DOHH2 (cell line): ENCODE data around the gene IKBKG.

Source experiments
- H3F3A ChIP-seq: fragments of 200-600 bp; sonication (generic), shearing (Covaris generic); 2 replicates; pipeline ENCODE4 v1.6.0; 2016; ENCODE audit warnings: antibody characterized with exemption, mild to moderate bottlenecking; ENCODE audit not compliant: control insufficient read depth, insufficient read depth
- H3K27ac ChIP-seq: fragments of 200-600 bp; sonication (generic); 2 replicates; pipeline ENCODE4 v1.5.1; 2014; ENCODE audit warnings: low read depth, mild to moderate bottlenecking, low read length, moderate library complexity
- H3K27me3 ChIP-seq: fragments of 200-600 bp; sonication (generic); 2 replicates; pipeline ENCODE4 v1.6.1; 2014; ENCODE audit warnings: mild to moderate bottlenecking, low read length, mixed read lengths; ENCODE audit not compliant: control insufficient read depth
- H3K36me3 ChIP-seq: fragments of 200-600 bp; sonication (generic); 2 replicates; pipeline ENCODE4 v1.6.1; 2014; ENCODE audit warnings: mild to moderate bottlenecking, low read length, moderate library complexity, mixed read lengths; ENCODE audit not compliant: control insufficient read depth
- H3K4me1 ChIP-seq: fragments of 200-600 bp; sonication (generic); 2 replicates; pipeline ENCODE4 v1.6.1; 2014; ENCODE audit warnings: mild to moderate bottlenecking, low read length, mixed read lengths; ENCODE audit not compliant: control insufficient read depth
- H3K4me2 ChIP-seq: fragments of 200-600 bp; sonication (generic); 2 replicates; pipeline ENCODE4 v1.6.0; 2014; ENCODE audit warnings: mild to moderate bottlenecking, low read length, moderate library complexity
- H3K4me3 ChIP-seq: fragments of 200-600 bp; sonication (generic); 2 replicates; pipeline ENCODE4 v1.5.1; 2014; ENCODE audit warnings: mild to moderate bottlenecking, low read length, mixed read lengths
- H3K79me2 ChIP-seq: fragments of 200-600 bp; sonication (generic); 2 replicates; pipeline ENCODE4 v1.6.1; 2014; ENCODE audit warnings: mild to moderate bottlenecking, low read length, mixed read lengths; ENCODE audit not compliant: control insufficient read depth
- H3K9me2 ChIP-seq: fragments of 200-600 bp; sonication (generic); replicated peaks from 2 replicates; pipeline ENCODE4 v1.6.1; 2014; ENCODE audit warnings: mild to moderate bottlenecking, low read length, mixed read lengths; ENCODE audit not compliant: control insufficient read depth
- H3K9me3 ChIP-seq: fragments of 200-600 bp; sonication (generic); 2 replicates; pipeline ENCODE4 v1.6.1; 2014; ENCODE audit warnings: antibody characterized with exemption, low read length, mixed read lengths; ENCODE audit not compliant: control insufficient read depth, insufficient read depth
- H4K20me1 ChIP-seq: fragments of 200-600 bp; sonication (generic); 2 replicates; pipeline ENCODE4 v1.6.0; 2014; ENCODE audit warnings: low read depth, mild to moderate bottlenecking, antibody characterized with exemption, low read length, moderate library complexity; ENCODE audit not compliant: control insufficient read depth, insufficient read depth
- CTCF ChIP-seq: fragments of 200-600 bp; sonication (generic); IDR thresholded peaks from one replicate; pipeline ENCODE4 v1.5.1; 2014; ENCODE audit warnings: antibody characterized with exemption, mild to moderate bottlenecking, low read depth, low read length; ENCODE audit not compliant: poor library complexity, severe bottlenecking
- EZH2phosphoT487 ChIP-seq: fragments of 200-600 bp; sonication (generic); IDR thresholded peaks from 2 replicates; pipeline ENCODE4 v1.6.1; 2017; ENCODE audit warnings: borderline replicate concordance, mild to moderate bottlenecking, antibody characterized with exemption, low read length, moderate library complexity, mixed read lengths

IKBKG gene

GRCh38 chrX:154511761-154512160, 35.7 kb upstream of the IKBKG start:
- Histone ChIP-seq H4K20me1 (no peaks in the 10 kb centered on the region), H3K4me2 (no peak overlapping the region), H3K27ac (no peak overlapping the region), H3F3A (no peaks in the 10 kb centered on the region), H3K9me3 (no peaks in the 10 kb centered on the region), H3K27me3 (no peaks in the 10 kb centered on the region), H3K4me3 (no peak overlapping the region), H3K9me2 (no peaks in the 10 kb centered on the region), H3K36me3 (peaks cover 15% of the 10 kb centered on the region; the same call in 1 of the 2 replicates), H3K79me2 (peaks cover 16% of the 10 kb centered on the region), H3K4me1 (peaks cover 14% of the 10 kb centered on the region)
- TF ChIP-seq EZH2phosphoT487 (no peak), CTCF (no peak)

GRCh38 chrX:154512879-154513553, 34.4 kb upstream of the IKBKG start:
- no peak overlapping the region for H3K27ac ChIP-seq
- H3K36me3 ChIP-seq: peaks cover 15% of the 10 kb centered on the region; the same call in 1 of the 2 replicates
- H3F3A ChIP-seq: no peaks in the 10 kb centered on the region
- H3K4me1 ChIP-seq: peaks cover 17% of the 10 kb centered on the region
- TF ChIP-seq CTCF: no peak
- no peak for TF ChIP-seq EZH2phosphoT487
- H4K20me1 ChIP-seq: no peaks in the 10 kb centered on the region
- no peaks in the 10 kb centered on the region for H3K27me3 ChIP-seq
- no peak overlapping the region for H3K4me3 ChIP-seq
- peaks cover 16% of the 10 kb centered on the region for H3K79me2 ChIP-seq
- no peaks in the 10 kb centered on the region for H3K9me3 ChIP-seq
- H3K4me2 ChIP-seq: no peak overlapping the region
- no peaks in the 10 kb centered on the region for H3K9me2 ChIP-seq

GRCh38 chrX:154513716-154514115, 33.7 kb upstream of the IKBKG start:
- H3K4me3 ChIP-seq: no peak overlapping the region
- peaks cover 16% of the 10 kb centered on the region for H3K79me2 ChIP-seq
- H3K4me1 ChIP-seq: peaks cover 17% of the 10 kb centered on the region
- no peaks in the 10 kb centered on the region for H3K9me2 ChIP-seq
- H3F3A ChIP-seq: no peaks in the 10 kb centered on the region
- H3K27ac ChIP-seq: no peak overlapping the region
- H4K20me1 ChIP-seq: no peaks in the 10 kb centered on the region
- H3K27me3 ChIP-seq: no peaks in the 10 kb centered on the region
- H3K4me2 ChIP-seq: no peak overlapping the region
- no peak for TF ChIP-seq CTCF
- no peak for TF ChIP-seq EZH2phosphoT487
- no peaks in the 10 kb centered on the region for H3K9me3 ChIP-seq
- H3K36me3 ChIP-seq: peaks cover 15% of the 10 kb centered on the region; the same call in 1 of the 2 replicates
